Lower leg skin (tissue), 3 donors: ENCODE results near the gene SART1.

ENCODE experiments used
- CTCF ChIP-seq, 3 donors: fragments of 450-650 bp; IDR thresholded peaks; one replicate each; pipeline ENCODE4 v1.5.1; 2016; ENCODE audit warnings: antibody characterized with exemption in 3 of 3, mild to moderate bottlenecking in 3 of 3, moderate library complexity in 2 of 3
- POLR2A ChIP-seq, 2 donors: fragments of 450-650 bp; IDR thresholded peaks; one replicate each; pipeline ENCODE4 v1.6.1; 2016 to 2017; ENCODE audit warnings: antibody characterized with exemption in 2 of 2, mild to moderate bottlenecking in 1 of 2, moderate library complexity in 1 of 2

- TF ChIP-seq CTCF (IDR thresholded peaks at IDR 0.05) = no peak
- no peak for TF ChIP-seq POLR2A (IDR thresholded peaks at IDR 0.05)
These were observed 41.1 kb upstream of the SART1 start for GRCh38 chr11:65920372-65920802.
